ENCODE data around the gene PIAS1. TPM values are rescaled to one million over a fixed set of nuclear protein-coding genes. Genes with fewer than 3 reads are reported as not detected.
A peak's percentile ranks its signal among the peaks of the same experiment; 100 is the strongest.
"Not testable (repeated sequence)": the region's sequence is repeated elsewhere in the genome, so short reads cannot be mapped to it uniquely, and the experiment has no call there.

PIAS1 gene
- total RNA-seq, 1 donor from 2014 or later, result 71.6 TPM

GRCh38 chr15:68057758-68058157, 3.6 kb downstream of the PIAS1 start:
- no peak for TF ChIP-seq CTCF (IDR thresholded peaks at IDR 0.05; ENCODE audit: unreplicated experiment)
- H3K27ac Mint-ChIP-seq, result no peak overlapping the region
- no peaks in the 10 kb centered on the region for H3K27me3 Mint-ChIP-seq
- no peaks in the 10 kb centered on the region for H3K9me3 Mint-ChIP-seq (ENCODE audit: low read depth)
- H3K36me3 Mint-ChIP-seq (ENCODE audit: insufficient read depth), result peaks cover 6% of the 10 kb centered on the region
- H3K4me1 Mint-ChIP-seq (ENCODE audit: low read depth), result peaks cover 43% of the 10 kb centered on the region
- no peak for DNase-seq (ENCODE audit: low spot score, unreplicated experiment)
- H3K4me3 Mint-ChIP-seq (ENCODE audit: low read depth), result peak overlapping the region; percentile 26

GRCh38 chr15:68058970-68059369, 4.9 kb downstream of the PIAS1 start:
- not testable (repeated sequence) for DNase-seq (ENCODE audit: low spot score, unreplicated experiment); H3K4me3 Mint-ChIP-seq (ENCODE audit: low read depth); H3K27me3 Mint-ChIP-seq; H3K36me3 Mint-ChIP-seq (ENCODE audit: insufficient read depth); H3K9me3 Mint-ChIP-seq (ENCODE audit: low read depth); H3K27ac Mint-ChIP-seq
- H3K4me1 Mint-ChIP-seq (ENCODE audit: low read depth), result peaks cover 43% of the 10 kb centered on the region

- TF ChIP-seq CTCF (IDR thresholded peaks at IDR 0.05; ENCODE audit: unreplicated experiment), result no peak
- peaks cover 6% of the 10 kb centered on the region for H3K36me3 Mint-ChIP-seq (ENCODE audit: insufficient read depth)
- peaks cover 43% of the 10 kb centered on the region for H3K4me1 Mint-ChIP-seq (ENCODE audit: low read depth)
- H3K9me3 Mint-ChIP-seq (ENCODE audit: low read depth), result no peaks in the 10 kb centered on the region
- no peaks in the 10 kb centered on the region for H3K27me3 Mint-ChIP-seq
- H3K27ac Mint-ChIP-seq, result no peak overlapping the region
- no peak overlapping the region for H3K4me3 Mint-ChIP-seq (ENCODE audit: low read depth)
- no peak for DNase-seq (ENCODE audit: low spot score, unreplicated experiment)
Measured at GRCh38 chr15:68059630-68060029, 5.5 kb downstream of the PIAS1 start.

- Mint-ChIP-seq H3K27me3 (no peaks in the 10 kb centered on the region), H3K9me3 (ENCODE audit: low read depth) (no peaks in the 10 kb centered on the region), H3K27ac (no peak overlapping the region), H3K4me1 (ENCODE audit: low read depth) (peaks cover 38% of the 10 kb centered on the region), H3K4me3 (ENCODE audit: low read depth) (no peak overlapping the region), H3K36me3 (ENCODE audit: insufficient read depth) (peaks cover 6% of the 10 kb centered on the region)
- no peak for TF ChIP-seq CTCF (IDR thresholded peaks at IDR 0.05; ENCODE audit: unreplicated experiment)
- DNase-seq (ENCODE audit: low spot score, unreplicated experiment), result no peak
Measured at GRCh38 chr15:68061171-68061570, 7.1 kb downstream of the PIAS1 start.

- peaks cover 6% of the 10 kb centered on the region for H3K36me3 Mint-ChIP-seq (ENCODE audit: insufficient read depth)
- no peak overlapping the region for H3K27ac Mint-ChIP-seq
- no peaks in the 10 kb centered on the region for H3K9me3 Mint-ChIP-seq (ENCODE audit: low read depth)
- TF ChIP-seq CTCF (IDR thresholded peaks at IDR 0.05; ENCODE audit: unreplicated experiment), result no peak
- DNase-seq (ENCODE audit: low spot score, unreplicated experiment), result no peak
- H3K4me3 Mint-ChIP-seq (ENCODE audit: low read depth), result no peak overlapping the region
- peaks cover 34% of the 10 kb centered on the region for H3K4me1 Mint-ChIP-seq (ENCODE audit: low read depth)
- H3K27me3 Mint-ChIP-seq, result no peaks in the 10 kb centered on the region
Measured at GRCh38 chr15:68061602-68062001, 7.5 kb downstream of the PIAS1 start.

GRCh38 chr15:68062214-68062613, 8.1 kb downstream of the PIAS1 start:
- no peak overlapping the region for H3K27ac Mint-ChIP-seq
- H3K4me1 Mint-ChIP-seq (ENCODE audit: low read depth), result peaks cover 31% of the 10 kb centered on the region
- no peak for TF ChIP-seq CTCF (IDR thresholded peaks at IDR 0.05; ENCODE audit: unreplicated experiment)
- DNase-seq (ENCODE audit: low spot score, unreplicated experiment), result no peak
- H3K36me3 Mint-ChIP-seq (ENCODE audit: insufficient read depth), result peaks cover 6% of the 10 kb centered on the region
- H3K4me3 Mint-ChIP-seq (ENCODE audit: low read depth), result no peak overlapping the region
- no peaks in the 10 kb centered on the region for H3K9me3 Mint-ChIP-seq (ENCODE audit: low read depth)
- no peaks in the 10 kb centered on the region for H3K27me3 Mint-ChIP-seq
